ENCODE measurements around the gene ANKRD36B.
"Not testable (repeated sequence)": the region's sequence is repeated elsewhere in the genome, so short reads cannot be mapped to it uniquely, and the experiment has no call there.

The ANKRD36B gene

GRCh38 chr2:97549058-97549457 is 40.6 kb downstream of the ANKRD36B start:
- DNase-seq (ENCODE audit: low read depth) = not testable (repeated sequence)

- DNase-seq (ENCODE audit: low read depth) = not testable (repeated sequence)
These were observed 41.1 kb downstream of the ANKRD36B start for GRCh38 chr2:97548536-97548935.

- DNase-seq (ENCODE audit: low read depth) = no peak
These were observed 43.0 kb downstream of the ANKRD36B start for GRCh38 chr2:97546711-97547110.

GRCh38 chr2:97544911-97545310 is 44.8 kb downstream of the ANKRD36B start:
- not testable (repeated sequence) for DNase-seq (ENCODE audit: low read depth)

- not testable (repeated sequence) for DNase-seq (ENCODE audit: low read depth)
These were observed 63.8 kb downstream of the ANKRD36B start for GRCh38 chr2:97525904-97526303.

GRCh38 chr2:97523816-97524215 is 65.9 kb downstream of the ANKRD36B start:
- DNase-seq (ENCODE audit: low read depth) = not testable (repeated sequence)

- DNase-seq (ENCODE audit: low read depth) = not testable (repeated sequence)
These were observed 66.6 kb downstream of the ANKRD36B start for GRCh38 chr2:97522916-97523555.

- not testable (repeated sequence) for DNase-seq (ENCODE audit: low read depth)
These were observed 94.0 kb downstream of the ANKRD36B start for GRCh38 chr2:97495651-97496050.

GRCh38 chr2:97490141-97490540 is 99.5 kb downstream of the ANKRD36B start:
- DNase-seq (ENCODE audit: low read depth) = not testable (repeated sequence)

Measured in stimulated activated CD8-positive, alpha-beta memory T cell treated with anti-CD3 and anti-CD28 coated beads, Interleukin-15, amount 100 ng/mL, for 24 hours (primary cell).